ENCODE results near the gene KLHL12. TPM values are rescaled to one million over a fixed set of nuclear protein-coding genes. Genes with fewer than 3 reads are reported as not detected.

Gene KLHL12
- total RNA-seq, 1 donor from 2014 or later, result 31.5 TPM

DNA sequence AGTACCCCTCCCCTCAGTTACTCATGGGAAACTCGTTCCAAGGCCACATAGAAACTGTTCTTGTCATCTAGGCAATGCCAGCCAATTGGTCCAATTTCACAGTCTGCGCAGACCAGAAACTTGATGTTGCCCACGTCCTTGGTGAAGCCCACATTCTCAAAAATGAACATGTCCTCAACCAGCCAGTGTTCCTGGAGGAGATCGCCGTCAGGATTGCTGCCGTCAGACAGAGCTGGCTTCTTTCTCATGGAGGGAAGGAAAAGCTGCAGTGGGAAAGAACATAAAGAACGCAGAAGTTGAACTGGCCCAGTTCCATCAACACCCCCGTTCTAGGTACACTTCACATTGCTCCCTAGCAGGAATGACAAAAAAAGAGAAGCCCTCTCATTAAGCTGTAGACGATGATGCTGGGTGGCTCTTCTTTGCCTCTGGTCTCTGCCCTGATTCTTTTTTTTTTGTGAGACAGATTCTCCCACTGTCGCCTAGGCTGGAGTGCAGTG is 46.0 kb downstream of the KLHL12 start:
- no peaks in the 10 kb centered on the region for H3K9me3 Mint-ChIP-seq (ENCODE audit: unreplicated experiment)
- TF ChIP-seq, protein P1, sequence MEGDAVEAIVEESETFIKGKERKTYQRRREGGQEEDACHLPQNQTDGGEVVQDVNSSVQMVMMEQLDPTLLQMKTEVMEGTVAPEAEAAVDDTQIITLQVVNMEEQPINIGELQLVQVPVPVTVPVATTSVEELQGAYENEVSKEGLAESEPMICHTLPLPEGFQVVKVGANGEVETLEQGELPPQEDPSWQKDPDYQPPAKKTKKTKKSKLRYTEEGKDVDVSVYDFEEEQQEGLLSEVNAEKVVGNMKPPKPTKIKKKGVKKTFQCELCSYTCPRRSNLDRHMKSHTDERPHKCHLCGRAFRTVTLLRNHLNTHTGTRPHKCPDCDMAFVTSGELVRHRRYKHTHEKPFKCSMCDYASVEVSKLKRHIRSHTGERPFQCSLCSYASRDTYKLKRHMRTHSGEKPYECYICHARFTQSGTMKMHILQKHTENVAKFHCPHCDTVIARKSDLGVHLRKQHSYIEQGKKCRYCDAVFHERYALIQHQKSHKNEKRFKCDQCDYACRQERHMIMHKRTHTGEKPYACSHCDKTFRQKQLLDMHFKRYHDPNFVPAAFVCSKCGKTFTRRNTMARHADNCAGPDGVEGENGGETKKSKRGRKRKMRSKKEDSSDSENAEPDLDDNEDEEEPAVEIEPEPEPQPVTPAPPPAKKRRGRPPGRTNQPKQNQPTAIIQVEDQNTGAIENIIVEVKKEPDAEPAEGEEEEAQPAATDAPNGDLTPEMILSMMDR (IDR thresholded peaks at IDR 0.05; ENCODE audit: unreplicated experiment), result no peak
- no peak overlapping the region for H3K4me3 Mint-ChIP-seq (ENCODE audit: unreplicated experiment)
- H3K27ac Mint-ChIP-seq (ENCODE audit: unreplicated experiment), result no peak overlapping the region
- no peak for DNase-seq (ENCODE audit: low spot score)
- peaks cover 19% of the 10 kb centered on the region for H3K36me3 Mint-ChIP-seq (ENCODE audit: low read depth, unreplicated experiment)
- H3K4me1 Mint-ChIP-seq (ENCODE audit: unreplicated experiment), result no peaks in the 10 kb centered on the region
- H3K27me3 Mint-ChIP-seq (ENCODE audit: unreplicated experiment), result no peaks in the 10 kb centered on the region

DNA sequence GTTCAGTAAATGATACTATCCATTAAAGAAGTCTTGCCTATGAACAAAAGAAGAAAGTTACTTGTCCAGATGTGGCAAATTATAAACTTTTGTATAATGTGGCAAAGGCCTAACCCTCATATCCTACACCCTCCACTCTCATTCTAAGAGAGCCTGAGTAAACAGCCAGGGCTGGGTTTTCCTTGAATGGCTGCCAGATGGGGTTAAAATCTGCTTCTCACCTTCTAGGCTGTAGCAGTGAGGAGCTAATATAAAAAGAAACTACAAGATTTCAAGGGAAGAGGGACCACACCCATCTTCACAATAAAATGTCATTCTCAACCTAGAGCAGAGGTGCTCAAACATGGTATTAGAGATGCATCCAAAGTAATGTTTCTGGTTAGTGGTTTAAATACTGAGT is 47.0 kb downstream of the KLHL12 start:
- Mint-ChIP-seq H3K4me1 (ENCODE audit: unreplicated experiment) (no peaks in the 10 kb centered on the region), H3K27ac (ENCODE audit: unreplicated experiment) (no peak overlapping the region), H3K36me3 (ENCODE audit: low read depth, unreplicated experiment) (peaks cover 19% of the 10 kb centered on the region), H3K4me3 (ENCODE audit: unreplicated experiment) (no peak overlapping the region), H3K27me3 (ENCODE audit: unreplicated experiment) (no peaks in the 10 kb centered on the region), H3K9me3 (ENCODE audit: unreplicated experiment) (no peaks in the 10 kb centered on the region)
- DNase-seq (ENCODE audit: low spot score), result no peak
- TF ChIP-seq, protein P1 (IDR thresholded peaks at IDR 0.05; ENCODE audit: unreplicated experiment), result no peak

DNA sequence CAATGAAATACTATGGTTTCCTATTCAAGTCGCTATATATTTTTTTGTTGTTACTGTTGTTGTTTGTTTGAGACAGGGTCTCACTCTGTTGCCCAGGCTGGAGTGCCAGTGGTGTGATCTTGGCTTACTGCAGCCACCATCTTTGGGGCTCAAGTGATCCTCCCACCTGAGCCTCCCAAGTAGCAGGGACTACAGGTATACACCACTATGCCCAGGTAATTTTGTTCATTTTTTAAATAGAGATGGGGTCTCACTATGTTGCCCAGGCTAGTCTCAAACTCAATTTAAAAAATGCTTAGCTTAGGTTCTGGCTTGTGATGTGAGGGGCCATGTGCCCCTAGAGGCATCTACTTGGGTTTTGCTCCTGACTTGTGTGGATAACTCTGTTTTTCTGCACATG is 47.9 kb downstream of the KLHL12 start:
- no peak for DNase-seq (ENCODE audit: low spot score)
- Mint-ChIP-seq H3K27ac (ENCODE audit: unreplicated experiment) (no peak overlapping the region), H3K4me3 (ENCODE audit: unreplicated experiment) (no peak overlapping the region), H3K4me1 (ENCODE audit: unreplicated experiment) (no peaks in the 10 kb centered on the region), H3K36me3 (ENCODE audit: low read depth, unreplicated experiment) (peaks cover 19% of the 10 kb centered on the region), H3K9me3 (ENCODE audit: unreplicated experiment) (no peaks in the 10 kb centered on the region), H3K27me3 (ENCODE audit: unreplicated experiment) (no peaks in the 10 kb centered on the region)
- TF ChIP-seq, protein P1 (IDR thresholded peaks at IDR 0.05; ENCODE audit: unreplicated experiment), result no peak

DNA sequence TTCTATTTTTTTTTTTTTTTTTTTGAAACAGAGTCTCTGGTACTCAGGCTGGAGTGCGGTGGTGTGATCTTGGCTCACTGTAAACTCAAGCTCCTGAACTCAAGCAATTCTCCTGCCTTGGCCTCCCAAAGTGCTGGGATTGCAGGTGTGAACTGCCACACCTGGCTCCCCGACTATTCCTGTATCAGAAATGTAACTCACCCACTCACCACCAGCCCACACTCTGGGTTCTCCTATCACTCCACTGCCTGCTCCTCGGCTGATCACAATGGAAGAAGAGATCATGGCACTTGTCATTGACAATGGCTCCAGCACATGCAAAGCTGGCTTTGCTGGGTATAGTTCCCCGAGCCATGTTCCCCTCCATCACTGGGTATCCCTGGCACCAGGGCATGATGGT is 54.0 kb downstream of the KLHL12 start:
- Mint-ChIP-seq H3K9me3 (ENCODE audit: unreplicated experiment) (no peaks in the 10 kb centered on the region), H3K4me1 (ENCODE audit: unreplicated experiment) (no peaks in the 10 kb centered on the region), H3K27me3 (ENCODE audit: unreplicated experiment) (peaks cover 3% of the 10 kb centered on the region), H3K4me3 (ENCODE audit: unreplicated experiment) (no peak overlapping the region), H3K27ac (ENCODE audit: unreplicated experiment) (no peak overlapping the region), H3K36me3 (ENCODE audit: low read depth, unreplicated experiment) (peaks cover 3% of the 10 kb centered on the region)
- TF ChIP-seq, protein P1 (IDR thresholded peaks at IDR 0.05; ENCODE audit: unreplicated experiment), result no peak
- DNase-seq (ENCODE audit: low spot score), result no peak

DNA sequence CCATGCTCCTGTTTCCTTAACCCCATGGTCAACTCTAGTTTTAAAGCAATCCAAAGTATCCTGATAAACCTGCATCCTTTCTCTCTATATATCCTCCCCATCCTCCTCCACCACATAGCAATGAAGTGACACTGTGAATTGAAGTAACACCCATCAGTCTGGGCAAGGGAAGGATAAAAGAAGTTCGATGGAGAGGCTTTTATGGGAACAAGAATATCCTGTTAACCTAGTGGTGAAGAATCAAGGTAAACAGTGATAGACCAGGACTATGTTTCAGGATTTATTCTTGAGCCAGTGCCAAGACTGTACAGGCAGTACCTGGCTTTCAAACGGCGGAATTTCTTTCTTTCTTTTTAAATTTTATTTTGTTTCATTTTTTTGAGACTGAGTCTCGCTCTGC is 55.7 kb downstream of the KLHL12 start:
- H3K27ac Mint-ChIP-seq (ENCODE audit: unreplicated experiment), result no peak overlapping the region
- TF ChIP-seq, protein P1 (IDR thresholded peaks at IDR 0.05; ENCODE audit: unreplicated experiment), result no peak
- H3K27me3 Mint-ChIP-seq (ENCODE audit: unreplicated experiment), result peaks cover 3% of the 10 kb centered on the region
- no peaks in the 10 kb centered on the region for H3K36me3 Mint-ChIP-seq (ENCODE audit: low read depth, unreplicated experiment)
- DNase-seq (ENCODE audit: low spot score), result no peak
- no peaks in the 10 kb centered on the region for H3K9me3 Mint-ChIP-seq (ENCODE audit: unreplicated experiment)
- no peaks in the 10 kb centered on the region for H3K4me1 Mint-ChIP-seq (ENCODE audit: unreplicated experiment)
- no peak overlapping the region for H3K4me3 Mint-ChIP-seq (ENCODE audit: unreplicated experiment)

Measured in endothelial cell (in vitro differentiated cells).